ENCODE data around the gene NHLH1.

The NHLH1 gene

GRCh38 chr1:160366731-160367515, at the start of gene NHLH1:
TSS of gene NHLH1 (plus strand) at chr1:160367071. CDS start at chr1:160370732, 3,661 bp downstream.
- no peak for DNase-seq (ENCODE audit: low read depth in 1 of 2, low spot score in 1 of 2)

- DNase-seq (ENCODE audit: low read depth in 1 of 2, low spot score in 1 of 2): no peak
These were observed 44.0 kb upstream of the NHLH1 start for GRCh38 chr1:160322831-160323230.

DNA sequence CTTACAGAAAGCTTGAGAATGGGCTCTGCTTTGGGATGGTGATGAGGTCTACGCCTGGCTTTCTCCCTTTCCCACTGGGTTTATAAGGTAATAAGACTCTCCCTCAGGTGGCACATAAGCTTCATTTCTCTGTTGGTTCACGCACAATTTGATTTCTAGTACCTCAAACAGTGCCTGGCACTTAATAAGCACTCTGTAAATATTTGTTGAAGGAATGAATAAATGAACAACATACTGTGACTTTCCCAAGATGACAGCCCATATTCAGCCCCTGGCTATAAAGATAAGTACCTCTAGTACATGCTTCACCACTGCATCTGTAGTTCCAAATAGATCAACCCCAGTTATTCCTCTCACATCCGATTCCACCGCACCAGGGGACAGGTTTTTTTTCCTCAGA, 41.6 kb upstream of the NHLH1 start:
- DNase-seq (ENCODE audit: low read depth in 1 of 2, low spot score in 1 of 2): no peak

DNA sequence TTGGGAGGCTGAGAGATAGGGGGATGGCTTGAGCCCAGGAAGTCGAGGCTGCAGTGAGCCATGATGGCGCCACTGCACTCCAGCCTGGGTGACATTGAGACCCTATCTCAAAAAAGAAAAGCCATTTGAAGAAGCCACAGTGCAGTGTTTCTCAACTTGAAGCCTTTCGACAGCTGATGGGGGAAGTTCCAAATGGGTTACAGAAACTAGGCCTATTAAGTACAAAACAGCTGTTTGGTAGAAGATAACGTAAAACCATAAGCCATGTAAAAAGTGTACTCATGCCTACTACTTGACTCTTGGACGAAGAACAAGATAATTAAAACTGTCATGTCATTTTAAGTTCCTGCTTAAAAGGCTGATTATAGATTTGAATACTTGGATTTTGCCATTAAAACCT, 40.5 kb upstream of the NHLH1 start:
- DNase-seq (ENCODE audit: low read depth in 1 of 2, low spot score in 1 of 2): no peak

GRCh38 chr1:160328184-160328583, 38.7 kb upstream of the NHLH1 start:
- DNase-seq (ENCODE audit: low read depth in 1 of 2, low spot score in 1 of 2): no peak

DNA sequence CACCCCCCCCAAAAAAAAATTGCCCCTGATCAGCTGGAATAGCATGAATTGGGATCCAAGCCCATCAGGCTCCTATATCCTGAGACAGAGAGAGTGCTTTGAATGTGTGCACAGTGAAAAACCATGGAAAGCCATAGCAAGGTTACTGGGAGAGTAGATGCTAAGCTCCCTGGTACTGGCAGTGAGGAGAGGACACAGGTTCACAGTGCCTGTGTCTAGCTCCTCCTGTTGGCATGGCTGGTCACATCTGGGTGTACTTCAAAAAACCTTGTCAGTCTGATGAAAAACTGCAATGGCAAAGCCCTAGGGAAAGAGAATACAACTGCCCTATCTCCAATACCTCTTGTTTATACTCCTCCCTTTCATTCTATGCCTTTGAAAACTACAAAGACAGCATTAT, 36.8 kb upstream of the NHLH1 start:
- DNase-seq (ENCODE audit: low read depth in 1 of 2, low spot score in 1 of 2): no peak

- no peak for DNase-seq (ENCODE audit: low read depth in 1 of 2, low spot score in 1 of 2)
These were observed 34.4 kb upstream of the NHLH1 start for GRCh38 chr1:160332516-160332915.

- DNase-seq (ENCODE audit: low read depth in 1 of 2, low spot score in 1 of 2): no peak
These were observed 28.3 kb upstream of the NHLH1 start for GRCh38 chr1:160338580-160338979.

- DNase-seq (ENCODE audit: low read depth in 1 of 2, low spot score in 1 of 2): no peak
These were observed 26.7 kb upstream of the NHLH1 start for GRCh38 chr1:160340146-160340545.

GRCh38 chr1:160340866-160341265, 26.0 kb upstream of the NHLH1 start:
- no peak for DNase-seq (ENCODE audit: low read depth in 1 of 2, low spot score in 1 of 2)

DNA sequence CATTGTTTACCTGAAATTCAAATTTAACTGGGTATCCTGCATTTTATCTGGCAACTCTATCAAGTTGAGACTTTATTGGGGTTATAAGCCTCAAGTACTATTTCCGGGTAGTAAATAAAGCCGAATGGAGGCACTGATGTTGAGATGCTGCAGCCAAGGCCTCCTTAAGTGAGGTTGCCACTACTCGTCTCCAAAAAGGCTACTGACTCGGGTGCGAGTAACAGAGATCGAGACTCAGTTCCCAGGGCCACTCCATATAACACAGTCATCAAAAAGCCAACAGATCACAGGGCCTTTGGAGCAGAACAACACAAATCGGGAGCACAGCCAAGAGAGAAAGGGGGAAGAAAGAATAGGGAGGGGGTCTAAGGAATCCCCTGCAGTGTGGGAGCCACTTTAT, 24.3 kb upstream of the NHLH1 start:
- no peak for DNase-seq (ENCODE audit: low read depth in 1 of 2, low spot score in 1 of 2)

GRCh38 chr1:160342953-160343869, 23.7 kb upstream of the NHLH1 start, which contains the start of the genes COPA and NCSTN:
TSS of gene COPA (minus strand) at chr1:160343250. CDS start at chr1:160343170, 80 bp downstream.
TSS of gene NCSTN (plus strand) at chr1:160343383. CDS start at chr1:160343397, 14 bp downstream.
- DNase-seq (ENCODE audit: low read depth in 1 of 2, low spot score in 1 of 2): peak; percentile 69 to 73

- no peak for DNase-seq (ENCODE audit: low read depth in 1 of 2, low spot score in 1 of 2)
These were observed 22.6 kb upstream of the NHLH1 start for GRCh38 chr1:160344241-160344640.

DNA sequence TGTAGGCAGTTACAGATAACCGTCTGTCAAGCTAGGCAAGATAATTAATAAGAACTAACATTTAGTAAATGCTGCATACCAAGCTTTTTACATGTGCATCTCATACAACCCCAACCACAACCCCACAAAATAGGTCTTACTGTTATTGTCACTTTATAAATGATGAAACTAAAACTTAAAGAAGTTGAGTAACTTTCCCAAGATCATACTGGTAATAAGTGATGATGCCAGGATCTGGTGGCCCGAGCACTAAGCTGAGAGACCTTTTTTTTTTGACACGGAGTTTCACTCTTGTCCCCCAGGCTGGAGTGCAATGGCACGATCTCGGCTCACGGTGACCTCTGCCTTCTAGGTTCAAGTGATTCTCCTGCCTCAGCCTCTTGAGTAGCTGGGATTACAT, 21.9 kb upstream of the NHLH1 start:
- no peak for DNase-seq (ENCODE audit: low read depth in 1 of 2, low spot score in 1 of 2)

GRCh38 chr1:160346463-160346862, 20.4 kb upstream of the NHLH1 start:
- no peak for DNase-seq (ENCODE audit: low read depth in 1 of 2, low spot score in 1 of 2)

GRCh38 chr1:160346958-160347357, 19.9 kb upstream of the NHLH1 start:
- DNase-seq (ENCODE audit: low read depth in 1 of 2, low spot score in 1 of 2): no peak

DNA sequence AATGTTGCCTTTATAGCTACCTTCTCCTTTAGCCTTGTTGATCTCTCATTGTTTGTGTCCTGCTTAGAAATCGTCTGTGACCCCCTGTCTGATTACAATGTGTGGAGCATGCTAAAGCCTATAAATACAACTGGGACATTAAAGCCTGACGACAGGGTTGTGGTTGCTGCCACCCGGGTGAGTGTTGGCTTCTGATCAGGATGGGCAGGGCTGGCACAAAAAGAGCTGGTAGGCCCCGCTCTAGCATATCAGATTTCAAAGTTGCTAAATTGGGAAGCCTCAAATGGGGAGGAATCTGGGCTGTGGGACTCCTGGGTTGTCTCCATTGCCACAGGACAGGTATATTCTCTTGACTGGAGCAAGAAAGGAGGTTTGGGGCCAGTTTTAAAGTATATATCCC, 15.2 kb upstream of the NHLH1 start:
- no peak for DNase-seq (ENCODE audit: low read depth in 1 of 2, low spot score in 1 of 2)

GRCh38 chr1:160352555-160352954, 14.3 kb upstream of the NHLH1 start:
- no peak for DNase-seq (ENCODE audit: low read depth in 1 of 2, low spot score in 1 of 2)

DNA sequence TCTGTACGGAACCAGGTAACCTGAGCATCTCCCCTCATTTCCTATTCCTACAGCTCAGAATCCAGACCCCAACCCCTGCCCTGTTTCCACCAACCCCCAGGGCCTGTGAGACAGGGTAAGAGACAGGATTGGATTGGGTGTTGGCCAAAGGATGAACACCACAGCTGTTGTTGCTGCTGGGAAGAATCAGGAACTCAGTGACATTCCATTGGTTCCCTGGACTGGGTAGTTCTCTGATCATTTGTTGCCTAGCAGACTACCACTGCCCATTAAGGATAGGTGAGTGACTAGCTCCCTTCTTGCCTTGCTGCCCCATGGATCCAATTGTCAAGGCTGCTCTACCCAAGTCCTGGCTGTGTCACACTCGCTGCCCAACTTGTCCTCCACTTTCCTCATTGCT, 13.6 kb upstream of the NHLH1 start:
- no peak for DNase-seq (ENCODE audit: low read depth in 1 of 2, low spot score in 1 of 2)

DNA sequence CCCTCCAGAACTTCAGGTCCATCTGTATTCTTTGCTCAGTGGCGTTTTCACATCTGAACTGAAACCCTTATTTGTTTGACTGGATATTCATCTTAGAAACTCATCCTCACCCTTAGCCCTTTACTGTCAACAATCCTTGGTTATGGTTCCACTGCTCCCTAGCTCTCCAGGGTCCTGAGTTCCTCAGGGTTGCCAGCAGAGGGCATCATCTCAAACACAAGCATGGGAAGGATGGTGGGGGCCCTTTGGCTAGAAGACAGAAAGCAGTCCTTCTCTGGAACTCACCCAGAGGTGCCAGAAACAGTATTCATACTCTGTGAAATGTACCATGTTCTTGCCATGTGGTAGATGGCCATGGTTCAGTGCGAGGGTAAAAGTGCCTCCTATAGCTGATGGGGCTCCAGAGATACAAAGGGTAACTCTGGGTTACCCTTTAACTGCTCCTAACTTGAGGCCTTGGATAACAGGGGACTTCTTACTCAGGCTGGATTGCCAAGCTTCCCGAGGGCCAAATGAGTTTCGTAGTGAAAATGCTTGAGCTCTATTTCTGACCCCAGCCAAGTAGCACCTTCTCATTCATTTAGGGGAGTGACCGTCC, 12.4 kb upstream of the NHLH1 start:
- no peak for DNase-seq (ENCODE audit: low read depth in 1 of 2, low spot score in 1 of 2)

- no peak for DNase-seq (ENCODE audit: low read depth in 1 of 2, low spot score in 1 of 2)
These were observed 9.4 kb upstream of the NHLH1 start for GRCh38 chr1:160357286-160358002.

Data from stimulated activated CD4-positive, alpha-beta T cell treated with anti-CD3 and anti-CD28 coated beads, Interleukin-15, amount 100 ng/mL, for 1 hour (primary cell).